K562 (cell line): ENCODE measurements around the gene AMBRA1. TPM values are rescaled to one million over a fixed set of nuclear protein-coding genes. Genes with fewer than 3 reads are reported as not detected.

Experiments used
- DNMT1 ChIP-seq: fragments of 450-650 bp; IDR thresholded peaks from 2 replicates; pipeline ENCODE4 v1.6.1; 2016; ENCODE audit warnings: antibody characterized with exemption, mild to moderate bottlenecking
- DPF2 ChIP-seq: fragments of 450-650 bp; IDR thresholded peaks from 2 replicates; pipeline ENCODE4 v1.6.1; 2016
- ETV6 ChIP-seq, 3 experiments: fragments of 150-350 bp in 1 of 3; sonication (generic) in 1 of 3; formaldehyde crosslinking in 1 of 3; IDR thresholded peaks; 2 replicates each; pipeline versions ENCODE4 v1.6.1 to v1.8.0; 2014 to 2022; ENCODE audit warnings: borderline replicate concordance in 2 of 3, low read depth in 2 of 3, antibody characterized with exemption in 1 of 3, low read length in 1 of 3, mild to moderate bottlenecking in 1 of 3, missing genetic modification reagents in 1 of 3
- HMBOX1 ChIP-seq: sonication (generic); IDR thresholded peaks from 2 replicates; pipeline ENCODE4 v1.6.1; 2016
- HNRNPLL ChIP-seq: fragments of 200-400 bp; formaldehyde crosslinking; IDR thresholded peaks from 2 replicates; pipeline ENCODE4 v1.6.1; 2017; ENCODE audit warnings: low read length, low read depth, mild to moderate bottlenecking; ENCODE audit not compliant: poor library complexity, severe bottlenecking
- MEF2D ChIP-seq: conservative IDR thresholded peaks from 2 replicates; pipeline ENCODE4 v1.6.1; 2016; ENCODE audit warnings: low read depth, missing genetic modification characterization, missing compliant biosample characterization
- MNT ChIP-seq, 2 experiments: fragments of 450-650 bp; conservative IDR thresholded peaks; 2 replicates each; pipeline ENCODE4 v1.6.1; 2017; ENCODE audit warnings: mild to moderate bottlenecking in 2 of 2, moderate library complexity in 2 of 2
- PTBP1 ChIP-seq: fragments of 200-400 bp; formaldehyde crosslinking; IDR thresholded peaks from 2 replicates; pipeline ENCODE4 v1.6.1; 2017; ENCODE audit warnings: low read depth, low read length
- TSC22D4 ChIP-seq: fragments of 450-650 bp; IDR thresholded peaks from 2 replicates; pipeline ENCODE4 v1.6.1; 2016; ENCODE audit warnings: missing genetic modification characterization, missing biosample characterization, control low read depth
- WHSC1 ChIP-seq: IDR thresholded peaks from one replicate; pipeline ENCODE4 v1.6.1; 2012; ENCODE audit warnings: low read length, control low read depth, inconsistent platforms
- ZFP36 ChIP-seq: fragments of 150-350 bp; IDR thresholded peaks from 2 replicates; pipeline ENCODE4 v1.6.1; 2018; ENCODE audit warnings: low read length, low read depth; ENCODE audit not compliant: partially characterized antibody
- ZNF3 ChIP-seq: fragments of 250-450 bp; sonication (Bioruptor Pico); IDR thresholded peaks from 2 replicates; pipeline ENCODE4 v1.5.0; 2021; ENCODE audit warnings: mild to moderate bottlenecking, moderate library complexity
- ZNF445 ChIP-seq: fragments of 250-450 bp; sonication (Bioruptor Pico); IDR thresholded peaks from 2 replicates; pipeline ENCODE4 v1.4.0; 2020; ENCODE audit warnings: low read depth, mild to moderate bottlenecking, moderate library complexity
- ZNF512 ChIP-seq: IDR thresholded peaks from 2 replicates; pipeline ENCODE4 v1.6.1; 2016; ENCODE audit warnings: missing genetic modification characterization, missing compliant biosample characterization
- polyA plus RNA-seq, 8 experiments: library from polyadenylated mRNA; depleted of rRNA in 4 of 8; stranded (reverse) in 5 of 8; unstranded in 3 of 8; fragments of >200 nt; fragmentation: Nextera tagmentation in 2 of 8; fragmentation: Illumina TruSeq in 1 of 8; extraction: Ambion mirVana in 2 of 8; extraction: Trizol in 1 of 8; gene quantifications; 2 replicates each; pipeline versions ENCODE4 v1.2.1 to v1.2.3, GENCODE V29; 2011 to 2014; ENCODE audit warnings: inconsistent platforms in 1 of 8, missing spikeins in 1 of 8
- total RNA-seq, 7 experiments: library from RNA; depleted of rRNA in 6 of 7; stranded (reverse); fragments of >200 nt in 6 of 7; fragmentation: Illumina TruSeq in 2 of 7; extraction: Trizol in 2 of 7; gene quantifications; 2 replicates each; pipeline versions ENCODE4 v1.2.1 to v1.2.3, GENCODE V29; 2011 to 2021; ENCODE audit warnings: low replicate concordance in 1 of 7
- TF ChIP-seq, protein P1 (sequence below): sonication (generic); formaldehyde crosslinking; IDR thresholded peaks from 2 replicates; pipeline ENCODE4 v1.8.0; 2022; ENCODE audit warnings: mild to moderate bottlenecking, missing genetic modification reagents
- TF ChIP-seq, protein P2 (sequence below): sonication (generic); formaldehyde crosslinking; IDR thresholded peaks from 2 replicates; pipeline ENCODE4 v1.8.1; 2022; ENCODE audit warnings: missing genetic modification reagents
- TF ChIP-seq, protein P3 (sequence below): sonication (generic); formaldehyde crosslinking; IDR thresholded peaks from 2 replicates; pipeline ENCODE4 v1.8.0; 2022; ENCODE audit warnings: mild to moderate bottlenecking, missing genetic modification reagents

The AMBRA1 gene
- total and polyA plus RNA-seq, 9 of the 15 experiments (the other 6 are each of a cell fraction or from before 2014, with no cell fraction given), result 0.15 to 24.5 (median 13.0) TPM

GRCh38 chr11:46617134-46617971, 23.5 kb upstream of the AMBRA1 start, which contains the start of the genes ATG13 and HARBI1 (continued):
- no peak for TF ChIP-seq DPF2
- no peak for TF ChIP-seq PTBP1
- no peak for TF ChIP-seq TSC22D4 (tag)
- TF ChIP-seq HMBOX1, result peak; percentile 2; the same call in 1 of the 2 replicates
- TF ChIP-seq MNT (conservative IDR thresholded peaks at IDR 0.05), result peak; percentile 92 to 96
- TF ChIP-seq, protein P1, sequence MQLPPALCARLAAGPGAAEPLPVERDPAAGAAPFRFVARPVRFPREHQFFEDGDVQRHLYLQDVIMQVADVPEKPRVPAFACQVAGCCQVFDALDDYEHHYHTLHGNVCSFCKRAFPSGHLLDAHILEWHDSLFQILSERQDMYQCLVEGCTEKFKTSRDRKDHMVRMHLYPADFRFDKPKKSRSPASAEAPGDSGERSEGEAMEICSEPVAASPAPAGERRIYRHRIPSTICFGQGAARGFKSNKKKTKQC (CRISPR knock-in tag), result peak; percentile 60
- TF ChIP-seq, protein P2, sequence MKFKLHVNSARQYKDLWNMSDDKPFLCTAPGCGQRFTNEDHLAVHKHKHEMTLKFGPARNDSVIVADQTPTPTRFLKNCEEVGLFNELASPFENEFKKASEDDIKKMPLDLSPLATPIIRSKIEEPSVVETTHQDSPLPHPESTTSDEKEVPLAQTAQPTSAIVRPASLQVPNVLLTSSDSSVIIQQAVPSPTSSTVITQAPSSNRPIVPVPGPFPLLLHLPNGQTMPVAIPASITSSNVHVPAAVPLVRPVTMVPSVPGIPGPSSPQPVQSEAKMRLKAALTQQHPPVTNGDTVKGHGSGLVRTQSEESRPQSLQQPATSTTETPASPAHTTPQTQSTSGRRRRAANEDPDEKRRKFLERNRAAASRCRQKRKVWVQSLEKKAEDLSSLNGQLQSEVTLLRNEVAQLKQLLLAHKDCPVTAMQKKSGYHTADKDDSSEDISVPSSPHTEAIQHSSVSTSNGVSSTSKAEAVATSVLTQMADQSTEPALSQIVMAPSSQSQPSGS (CRISPR knock-in tag), result 0 out of 2 replicates have a peak, but pooled peaks have one; percentile 50
- TF ChIP-seq ZFP36, result no peak
- TF ChIP-seq WHSC1, result no peak
- no peak for TF ChIP-seq ZNF512 (tag)
- TF ChIP-seq ZNF445, result no peak
- peak; percentile 55 for TF ChIP-seq HNRNPLL
- TF ChIP-seq MEF2D (tag), result no peak
- TF ChIP-seq, protein P3, sequence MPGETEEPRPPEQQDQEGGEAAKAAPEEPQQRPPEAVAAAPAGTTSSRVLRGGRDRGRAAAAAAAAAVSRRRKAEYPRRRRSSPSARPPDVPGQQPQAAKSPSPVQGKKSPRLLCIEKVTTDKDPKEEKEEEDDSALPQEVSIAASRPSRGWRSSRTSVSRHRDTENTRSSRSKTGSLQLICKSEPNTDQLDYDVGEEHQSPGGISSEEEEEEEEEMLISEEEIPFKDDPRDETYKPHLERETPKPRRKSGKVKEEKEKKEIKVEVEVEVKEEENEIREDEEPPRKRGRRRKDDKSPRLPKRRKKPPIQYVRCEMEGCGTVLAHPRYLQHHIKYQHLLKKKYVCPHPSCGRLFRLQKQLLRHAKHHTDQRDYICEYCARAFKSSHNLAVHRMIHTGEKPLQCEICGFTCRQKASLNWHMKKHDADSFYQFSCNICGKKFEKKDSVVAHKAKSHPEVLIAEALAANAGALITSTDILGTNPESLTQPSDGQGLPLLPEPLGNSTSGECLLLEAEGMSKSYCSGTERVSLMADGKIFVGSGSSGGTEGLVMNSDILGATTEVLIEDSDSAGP (CRISPR knock-in tag), result no peak
- 0 out of 2 replicates have a peak, but pooled peaks have one; percentile 58 for TF ChIP-seq DNMT1
- TF ChIP-seq ZNF3 (CRISPR knock-in tag), result no peak
- TF ChIP-seq ETV6 (IDR thresholded peaks at IDR 0.05; ENCODE audit: borderline replicate concordance in 1 of 2, low read depth in 2 of 2, low read length in 1 of 2), result no peak
- TF ChIP-seq ETV6 (CRISPR knock-in tag; IDR thresholded peaks at IDR 0.05; ENCODE audit: borderline replicate concordance), result peak; percentile 47; the same call in 1 of the 2 replicates
